Fibroblast of lung (primary cell): ENCODE measurements around the gene MAPK8IP3.

Experiments used
- EZH2 ChIP-seq: IDR thresholded peaks from 2 replicates; pipeline ENCODE4 v1.5.1; 2012; ENCODE audit warnings: low read length, control low read depth, mild to moderate bottlenecking; ENCODE audit errors: missing control alignments
- TF ChIP-seq, protein P1 (sequence below), 2 donors: IDR thresholded peaks in 1 of 2; conservative IDR thresholded peaks in 1 of 2; 1 replicate in 1 of 2; 2 replicates in 1 of 2; pipeline ENCODE4 v1.5.1; 2011 to 2012; ENCODE audit warnings: low read length in 2 of 2, control low read depth in 1 of 2, inconsistent platforms in 1 of 2, low read depth in 1 of 2, mild to moderate bottlenecking in 1 of 2

DNA sequence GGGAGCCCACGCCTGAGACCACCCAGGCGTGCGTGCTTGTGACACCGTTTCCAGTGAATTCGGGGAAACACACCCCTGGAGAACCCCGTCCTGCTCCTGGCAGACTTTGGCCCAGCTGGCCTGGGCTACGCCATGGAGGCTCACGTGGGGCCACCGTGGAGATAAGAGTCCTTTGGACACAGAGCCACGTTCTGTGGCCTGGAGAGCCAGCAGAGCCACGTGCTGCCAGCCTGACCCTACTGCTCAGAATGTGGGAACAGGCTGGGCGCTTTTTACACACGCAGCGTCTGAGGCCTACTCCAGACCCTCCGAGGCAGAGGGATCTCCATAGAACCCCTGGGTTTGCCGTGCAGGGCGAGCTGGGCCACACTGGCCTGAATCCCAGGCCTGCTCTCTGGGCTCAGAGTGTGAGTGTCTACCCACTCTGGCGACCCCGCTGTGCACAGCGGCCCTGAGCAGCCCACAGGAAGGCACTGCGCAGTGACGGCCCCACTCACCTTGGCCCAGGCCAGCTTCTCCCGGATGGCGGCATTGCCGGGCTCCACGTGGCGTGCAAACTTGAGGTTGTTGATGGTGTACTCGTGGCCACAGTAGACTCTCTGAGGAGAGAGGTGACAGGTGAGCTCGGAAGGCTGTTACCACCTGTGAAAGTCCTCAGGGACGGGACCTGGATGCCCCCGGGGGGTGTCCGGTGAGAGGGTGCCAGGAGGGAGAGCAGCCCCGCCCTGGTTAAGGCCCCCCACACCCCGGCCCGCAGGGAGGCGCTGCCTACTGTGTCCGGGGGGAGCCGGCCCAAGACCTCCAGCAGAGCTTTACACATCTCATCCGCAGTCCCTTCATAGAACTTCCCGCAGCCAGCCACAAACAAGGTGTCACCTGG, 110.6 kb downstream of the MAPK8IP3 start:
- TF ChIP-seq, protein P1, sequence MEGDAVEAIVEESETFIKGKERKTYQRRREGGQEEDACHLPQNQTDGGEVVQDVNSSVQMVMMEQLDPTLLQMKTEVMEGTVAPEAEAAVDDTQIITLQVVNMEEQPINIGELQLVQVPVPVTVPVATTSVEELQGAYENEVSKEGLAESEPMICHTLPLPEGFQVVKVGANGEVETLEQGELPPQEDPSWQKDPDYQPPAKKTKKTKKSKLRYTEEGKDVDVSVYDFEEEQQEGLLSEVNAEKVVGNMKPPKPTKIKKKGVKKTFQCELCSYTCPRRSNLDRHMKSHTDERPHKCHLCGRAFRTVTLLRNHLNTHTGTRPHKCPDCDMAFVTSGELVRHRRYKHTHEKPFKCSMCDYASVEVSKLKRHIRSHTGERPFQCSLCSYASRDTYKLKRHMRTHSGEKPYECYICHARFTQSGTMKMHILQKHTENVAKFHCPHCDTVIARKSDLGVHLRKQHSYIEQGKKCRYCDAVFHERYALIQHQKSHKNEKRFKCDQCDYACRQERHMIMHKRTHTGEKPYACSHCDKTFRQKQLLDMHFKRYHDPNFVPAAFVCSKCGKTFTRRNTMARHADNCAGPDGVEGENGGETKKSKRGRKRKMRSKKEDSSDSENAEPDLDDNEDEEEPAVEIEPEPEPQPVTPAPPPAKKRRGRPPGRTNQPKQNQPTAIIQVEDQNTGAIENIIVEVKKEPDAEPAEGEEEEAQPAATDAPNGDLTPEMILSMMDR (conservative IDR thresholded peaks at IDR 0.05 in 1 of 2, IDR thresholded peaks at IDR 0.05 in 1 of 2; ENCODE audit: low read depth in 1 of 2, low read length in 2 of 2): no peak
- TF ChIP-seq EZH2: no peak
